Esophagus squamous epithelium (tissue), 5 donors: ENCODE data around the gene VMAC. TPM values are rescaled to one million over a fixed set of nuclear protein-coding genes. Genes with fewer than 3 reads are reported as not detected.
"Not testable (repeated sequence)": the region's sequence is repeated elsewhere in the genome, so short reads cannot be mapped to it uniquely, and the experiment has no call there.

Experiments
- DNase-seq: peaks from one replicate; lab custom pipeline; 2025; lab: John Stamatoyannopoulos, UW
- H3K27ac ChIP-seq, 4 donors: fragments of 200-600 bp; sonication (generic); one replicate each; pipeline ENCODE4 v1.5.1; 2016 to 2019; ENCODE audit warnings: mild to moderate bottlenecking in 1 of 4
- H3K27me3 ChIP-seq, 4 donors: fragments of 200-600 bp; sonication (generic); 1 replicate in 3 of 4; 2 replicates in 1 of 4; pipeline versions ENCODE4 v1.5.1 to v1.6.0; 2017 to 2021; ENCODE audit warnings: antibody characterized with exemption in 1 of 4
- H3K36me3 ChIP-seq, 3 donors: fragments of 200-600 bp; sonication (generic); one replicate each; pipeline ENCODE4 v1.5.1; 2016 to 2019
- H3K4me1 ChIP-seq, 3 donors: fragments of 200-600 bp; sonication (generic); one replicate each; pipeline ENCODE4 v1.5.1; 2017 to 2019
- H3K4me3 ChIP-seq, 4 donors: fragments of 200-600 bp; sonication (generic); 1 replicate in 3 of 4; 2 replicates in 1 of 4; pipeline ENCODE4 v1.5.1; 2016 to 2019; ENCODE audit warnings: mild to moderate bottlenecking in 2 of 4, moderate library complexity in 1 of 4
- H3K9me3 ChIP-seq, 3 donors: fragments of 200-600 bp; sonication (generic); one replicate each; pipeline ENCODE4 v1.5.1; 2016 to 2019
- CTCF ChIP-seq, 6 experiments: fragments of 450-650 bp in 4 of 6; fragments of 200-600 bp in 2 of 6; sonication (generic) in 2 of 6; IDR thresholded peaks; one replicate each; pipeline ENCODE4 v1.5.1; 2016 to 2019; ENCODE audit warnings: antibody characterized with exemption in 6 of 6, mild to moderate bottlenecking in 4 of 6, moderate library complexity in 4 of 6
- POLR2A ChIP-seq, 4 donors: fragments of 450-650 bp; IDR thresholded peaks; one replicate each; pipeline ENCODE4 v1.6.1; 2017; ENCODE audit warnings: antibody characterized with exemption in 4 of 4, mild to moderate bottlenecking in 4 of 4, moderate library complexity in 3 of 4
- WGBS, 2 donors: methylation state at CpG; one replicate each; pipeline ENCODE4 v1.1.5; 2018; 5-methylcytosine and 5-hydroxymethylcytosine counted together
- intact Hi-C: fragments of 100-400 bp; cut with DNase I; formaldehyde crosslinking; loops from one replicate; pipeline ENCODE4 v1.15.0; 2022
- total RNA-seq, 4 donors: library from RNA; depleted of rRNA; stranded (reverse); fragments of >200 nt; gene quantifications; one replicate each; pipeline ENCODE4 v1.1.0, GENCODE V29; 2016
- donor health status: DM: yes; HTN: yes; CAD: no.

The VMAC gene
- total RNA-seq, 4 donors from 2014 or later = 3.1 to 8.6 (median 5.6) TPM

- DNase-seq = no peak
- no peaks in the 10 kb centered on the region for H3K9me3 ChIP-seq
- WGBS, 2 donors = 13 to 25% methylated on average over 4 to 6 of the region's 15 CpGs
- TF ChIP-seq CTCF (IDR thresholded peaks at IDR 0.05) (no peak), POLR2A (IDR thresholded peaks at IDR 0.05) (no peak)
- peak overlapping the region; percentile 42 to 68 (median 64) for H3K27ac ChIP-seq
- H3K36me3 ChIP-seq = no peaks in the 10 kb centered on the region
- no peak overlapping the region for H3K4me3 ChIP-seq
- H3K27me3 ChIP-seq = peaks cover 0 to 60% (median 0%) of the 10 kb centered on the region in 4 donors
- intact Hi-C loops = no loop called here
- H3K4me1 ChIP-seq = peaks cover 4 to 49% (median 10%) of the 10 kb centered on the region in 3 donors
Observed at GRCh38 chr19:5880604-5881078, 24.0 kb upstream of the VMAC start.

DNA sequence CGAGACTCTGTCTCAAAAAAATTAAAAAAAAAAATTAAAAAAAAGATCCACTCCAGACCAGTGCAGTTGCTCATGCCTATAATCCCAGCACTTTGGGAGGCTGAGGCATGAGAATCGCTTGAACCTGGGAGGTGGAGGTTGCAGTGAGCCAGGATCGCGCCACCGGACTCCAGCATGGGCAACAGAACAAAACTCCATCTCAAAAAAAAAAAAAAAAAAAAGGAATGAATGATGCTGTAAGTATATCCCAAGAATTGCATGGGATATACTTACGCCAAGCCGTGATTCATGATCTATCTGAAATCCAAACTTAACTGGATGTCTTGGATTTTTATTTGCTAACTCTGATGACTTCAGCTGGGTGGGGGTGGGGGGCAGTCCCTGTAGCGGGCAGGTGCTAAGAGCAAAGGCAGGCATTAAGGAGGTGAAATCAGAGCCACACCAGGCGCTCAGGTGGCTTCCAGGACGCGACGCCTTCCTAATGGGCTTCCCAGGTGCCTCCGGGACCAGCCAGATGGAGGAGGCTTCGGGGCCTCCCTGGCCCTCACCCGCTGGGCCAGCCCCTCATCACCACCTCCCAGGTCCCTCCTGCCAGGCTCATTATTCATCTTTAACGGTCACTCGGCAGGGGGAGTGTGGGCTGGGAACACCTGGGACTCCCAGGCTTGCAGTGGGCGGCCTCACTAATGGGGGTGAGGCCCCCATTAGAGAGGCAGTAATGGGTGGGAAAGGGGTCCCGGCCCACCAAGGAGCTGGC, 23.0 kb upstream of the VMAC start:
- no peak overlapping the region for H3K4me3 ChIP-seq
- no peaks in the 10 kb centered on the region for H3K36me3 ChIP-seq
- DNase-seq = no peak
- H3K9me3 ChIP-seq = no peaks in the 10 kb centered on the region
- intact Hi-C loops = no loop called here
- peaks cover 0 to 60% (median 0%) of the 10 kb centered on the region in 4 donors for H3K27me3 ChIP-seq
- TF ChIP-seq POLR2A (IDR thresholded peaks at IDR 0.05) (no peak), CTCF (IDR thresholded peaks at IDR 0.05) (no peak)
- WGBS, 2 donors = 63% methylated on average over 8 to 15 of the region's 19 CpGs
- H3K4me1 ChIP-seq = peaks cover 4 to 49% (median 10%) of the 10 kb centered on the region in 3 donors
- peak overlapping the region; percentile 45 to 86 (median 68) for H3K27ac ChIP-seq

- Histone ChIP-seq H3K27ac (peak overlapping the region; percentile 45 to 86 (median 64)), H3K4me1 (peaks cover 4 to 49% (median 10%) of the 10 kb centered on the region in 3 donors), H3K36me3 (no peaks in the 10 kb centered on the region), H3K9me3 (no peaks in the 10 kb centered on the region), H3K4me3 (no peak overlapping the region), H3K27me3 (peaks cover 0 to 54% (median 0%) of the 10 kb centered on the region in 4 donors)
- intact Hi-C loops = no loop called here
- no peak for DNase-seq
- TF ChIP-seq POLR2A (IDR thresholded peaks at IDR 0.05) (no peak), CTCF (IDR thresholded peaks at IDR 0.05) (no peak)
- WGBS, 2 donors = 34 to 46% methylated on average over 5 to 7 of the region's 9 CpGs
Observed at GRCh38 chr19:5882421-5882968, 22.2 kb upstream of the VMAC start.

- H3K36me3 ChIP-seq, H3K9me3 ChIP-seq, DNase-seq, intact Hi-C loops, H3K4me3 ChIP-seq: not testable (repeated sequence)
- 57 to 58% methylated on average over 13 of the region's 13 CpGs for WGBS, 2 donors
- peak overlapping the region in 3 of 4 donors; percentile 28 to 73 (median 61) for H3K27ac ChIP-seq
- peaks cover 4 to 49% (median 10%) of the 10 kb centered on the region in 3 donors for H3K4me1 ChIP-seq
- peaks cover 0 to 47% (median 0%) of the 10 kb centered on the region in 4 donors for H3K27me3 ChIP-seq
Observed at GRCh38 chr19:5883157-5883873, 21.4 kb upstream of the VMAC start.

DNA sequence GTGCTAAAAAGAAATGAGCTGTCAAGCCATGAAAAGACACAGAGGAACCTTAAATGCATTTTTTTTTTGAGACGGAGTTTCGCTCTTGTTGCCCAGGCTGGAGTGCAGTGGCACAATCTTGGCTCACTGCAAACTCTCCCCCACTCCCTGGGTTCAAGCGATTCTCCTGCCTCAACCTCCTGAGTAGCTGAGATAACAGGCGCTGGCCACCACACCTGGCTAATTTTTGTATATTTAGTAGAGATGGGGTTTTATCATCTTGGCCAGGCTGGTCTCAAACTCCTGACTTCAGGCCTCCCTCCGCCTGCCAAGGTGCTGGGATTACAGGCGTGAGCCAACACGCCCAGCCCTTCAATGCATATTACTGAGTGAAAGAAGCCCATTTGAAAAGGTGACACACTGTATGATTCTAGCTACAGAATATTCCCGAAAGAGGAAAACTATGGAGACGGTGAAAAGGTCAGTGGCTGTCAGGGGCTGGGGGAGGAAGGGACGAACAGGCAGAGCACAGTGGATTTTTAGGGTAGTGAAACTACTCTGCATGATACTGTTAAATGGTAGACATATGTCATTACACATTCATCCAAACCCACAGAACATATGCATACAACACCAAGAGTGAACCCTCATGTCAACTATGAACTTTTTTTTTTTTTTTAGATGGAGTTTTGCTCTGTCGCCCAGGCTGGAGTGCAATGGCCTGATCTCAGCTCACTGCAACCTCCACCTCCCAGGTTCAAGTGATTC, 20.4 kb upstream of the VMAC start:
- WGBS, 2 donors = 38 to 63% methylated on average over 10 to 11 of the region's 11 CpGs
- Histone ChIP-seq H3K27me3 (peaks cover 0 to 38% (median 0%) of the 10 kb centered on the region in 4 donors), H3K4me1 (peaks cover 4 to 49% (median 10%) of the 10 kb centered on the region in 3 donors), H3K27ac (peak overlapping the region in 3 of 4 donors; percentile 28 to 73 (median 61))
- DNase-seq, intact Hi-C loops, H3K4me3 ChIP-seq, H3K9me3 ChIP-seq, H3K36me3 ChIP-seq: not testable (repeated sequence)
